Activated T-cell treated with anti-CD3 and anti-CD28 coated beads for 48 hours (primary cell): ENCODE measurements around the gene CSPG4.
"Not testable (repeated sequence)": the region's sequence is repeated elsewhere in the genome, so short reads cannot be mapped to it uniquely, and the experiment has no call there.

ENCODE experiments used
- DNase-seq: peaks from one replicate; pipeline ENCODE4 v3.0.0-alpha.2; 2020; ENCODE audit warnings: low read depth

Gene CSPG4

DNA sequence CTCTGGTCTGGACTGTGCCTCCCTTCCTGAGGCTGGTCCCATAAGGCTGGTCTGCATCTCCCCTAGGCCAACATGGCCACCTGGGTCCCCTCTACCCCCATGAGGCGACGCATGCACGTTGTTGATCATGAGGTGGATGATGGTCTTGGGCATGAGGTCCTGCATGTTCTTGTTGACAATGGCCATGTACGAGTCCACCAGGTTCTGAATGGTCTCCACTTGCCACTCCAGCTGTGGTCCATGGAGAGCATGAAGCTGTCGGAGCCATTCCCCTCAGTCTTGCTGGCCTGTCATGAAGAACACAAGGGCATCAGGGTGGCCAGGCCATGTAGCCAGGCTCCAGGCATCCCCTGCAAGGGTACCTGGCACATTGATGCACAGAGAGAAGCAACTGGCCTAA lies 27.1 kb upstream of the CSPG4 start:
- DNase-seq = no peak

DNA sequence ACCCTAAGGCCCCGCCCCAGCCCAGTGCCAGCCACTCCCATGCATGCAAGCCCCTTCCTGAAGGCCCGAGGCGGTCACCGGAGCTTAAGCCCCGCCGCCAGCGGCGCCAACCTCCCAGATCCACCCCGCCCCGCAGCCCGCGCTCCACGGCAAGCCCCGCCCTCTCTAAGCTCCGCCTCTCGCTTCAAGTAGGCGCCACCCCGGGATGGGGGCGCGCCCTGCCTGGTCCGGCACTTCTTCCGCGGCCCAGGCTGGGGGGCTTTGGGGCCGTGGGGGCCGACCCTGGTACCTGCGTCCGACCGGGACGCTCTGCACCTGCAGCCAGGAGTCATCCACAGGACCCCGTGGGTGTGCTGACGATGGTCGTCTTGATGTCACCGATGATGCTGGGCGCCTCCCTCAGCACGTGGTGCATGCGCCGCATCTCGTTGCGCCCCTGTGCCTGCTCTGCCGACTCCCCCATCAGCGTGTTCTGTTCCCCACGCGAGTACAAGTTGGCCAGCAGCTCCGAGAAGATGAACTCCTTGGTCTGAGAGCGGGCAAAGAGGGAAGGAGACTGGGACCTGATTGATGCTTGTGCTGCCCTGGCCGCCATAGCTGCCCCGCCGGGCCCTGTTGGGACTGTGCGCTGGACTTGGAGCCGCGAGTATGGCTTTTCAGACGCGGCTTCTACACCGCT lies 26.1 kb upstream of the CSPG4 start:
- peak; percentile 84 for DNase-seq

DNA sequence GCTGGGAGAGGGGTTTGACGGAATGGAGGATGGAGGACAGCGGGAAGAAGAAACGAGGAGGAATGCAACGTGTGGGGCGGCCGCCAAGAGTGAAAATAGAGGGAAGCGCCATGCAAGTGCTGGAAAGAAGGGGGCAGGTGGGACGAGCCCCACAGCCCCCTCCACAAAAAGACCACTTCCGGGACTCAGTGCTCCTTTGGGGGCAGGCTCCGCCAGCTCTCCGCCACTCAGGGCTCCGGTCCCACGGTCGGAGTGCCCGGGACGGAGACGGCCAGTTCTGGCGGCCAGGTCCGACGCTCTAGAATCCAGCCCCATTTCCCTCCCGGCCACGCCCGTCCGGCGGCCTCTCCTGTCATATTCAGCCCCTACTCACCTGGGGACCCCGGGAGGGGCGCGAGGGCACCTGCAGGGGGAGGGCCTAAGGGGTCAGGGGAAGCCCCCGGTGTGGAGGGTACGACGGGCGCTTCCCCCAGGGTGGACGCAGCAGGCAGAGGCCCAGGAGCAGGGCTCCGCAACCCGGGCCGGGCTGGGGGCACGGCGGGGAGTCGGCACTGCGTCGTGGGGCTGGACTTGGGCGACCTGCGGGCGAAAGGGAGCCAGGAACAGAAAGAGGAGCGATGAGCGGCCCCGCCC lies 25.5 kb upstream of the CSPG4 start:
- DNase-seq = no peak

DNA sequence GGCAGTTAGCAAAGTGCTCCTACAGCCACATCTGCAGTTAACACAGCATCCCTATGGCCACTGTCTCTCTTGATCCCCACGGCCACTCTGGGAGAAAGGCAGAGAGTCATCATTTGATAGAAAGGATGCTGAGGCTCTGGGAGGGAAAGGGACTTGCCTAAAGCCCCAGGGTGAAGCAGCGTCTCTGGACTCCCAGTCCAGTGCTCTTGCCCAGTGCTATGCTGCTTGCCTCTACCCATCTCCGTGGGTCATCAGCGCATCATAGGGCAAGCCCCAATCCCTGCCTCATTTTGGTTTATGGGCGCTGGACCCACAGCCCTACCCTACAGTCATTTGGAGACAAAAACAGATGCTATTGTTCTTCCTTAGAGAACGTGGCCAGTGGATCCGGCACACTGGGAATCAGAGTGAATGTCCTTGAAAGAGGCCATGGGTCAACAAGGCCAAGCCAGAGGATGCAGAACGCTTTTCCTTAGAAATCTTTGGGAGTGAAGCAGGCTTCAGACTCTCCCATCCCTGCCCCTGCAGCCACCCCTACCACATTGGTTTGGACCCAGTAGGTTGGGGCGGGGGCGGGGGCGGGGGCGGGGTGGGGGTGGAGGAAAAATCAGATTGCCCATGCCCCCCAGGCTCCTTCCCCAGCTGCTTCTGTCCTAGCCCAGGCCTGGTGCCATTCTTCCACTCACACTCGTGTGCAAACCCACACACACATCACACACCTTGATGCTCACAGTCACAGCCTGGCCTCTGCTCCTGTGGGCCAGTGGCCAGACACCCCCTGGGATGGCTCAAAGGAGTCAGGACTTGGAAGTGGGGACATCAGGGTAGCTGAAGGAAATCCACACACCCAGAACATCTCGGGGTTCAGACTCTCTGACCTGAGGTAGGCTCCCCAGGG lies 24.7 kb upstream of the CSPG4 start:
- not testable (repeated sequence) for DNase-seq

DNA sequence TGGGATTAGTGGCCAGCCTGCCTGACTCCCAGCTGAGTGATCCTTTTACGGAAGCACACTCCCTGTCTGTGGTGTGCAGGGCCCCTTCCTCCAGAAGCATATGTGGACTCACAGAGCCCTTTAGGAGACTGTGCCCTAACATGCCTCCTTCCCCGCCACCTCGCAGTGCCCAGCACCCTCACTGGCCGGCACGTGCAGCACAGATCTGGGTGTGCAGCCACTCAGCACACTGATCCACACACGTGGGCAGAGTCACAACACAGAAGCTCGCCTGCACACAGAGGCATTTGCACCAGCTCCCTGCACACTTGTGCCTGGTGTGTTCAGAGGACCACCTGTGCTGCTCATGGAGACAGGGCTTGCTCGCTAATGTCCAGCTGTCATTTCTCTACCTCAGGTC lies 23.6 kb upstream of the CSPG4 start:
- DNase-seq = no peak

DNA sequence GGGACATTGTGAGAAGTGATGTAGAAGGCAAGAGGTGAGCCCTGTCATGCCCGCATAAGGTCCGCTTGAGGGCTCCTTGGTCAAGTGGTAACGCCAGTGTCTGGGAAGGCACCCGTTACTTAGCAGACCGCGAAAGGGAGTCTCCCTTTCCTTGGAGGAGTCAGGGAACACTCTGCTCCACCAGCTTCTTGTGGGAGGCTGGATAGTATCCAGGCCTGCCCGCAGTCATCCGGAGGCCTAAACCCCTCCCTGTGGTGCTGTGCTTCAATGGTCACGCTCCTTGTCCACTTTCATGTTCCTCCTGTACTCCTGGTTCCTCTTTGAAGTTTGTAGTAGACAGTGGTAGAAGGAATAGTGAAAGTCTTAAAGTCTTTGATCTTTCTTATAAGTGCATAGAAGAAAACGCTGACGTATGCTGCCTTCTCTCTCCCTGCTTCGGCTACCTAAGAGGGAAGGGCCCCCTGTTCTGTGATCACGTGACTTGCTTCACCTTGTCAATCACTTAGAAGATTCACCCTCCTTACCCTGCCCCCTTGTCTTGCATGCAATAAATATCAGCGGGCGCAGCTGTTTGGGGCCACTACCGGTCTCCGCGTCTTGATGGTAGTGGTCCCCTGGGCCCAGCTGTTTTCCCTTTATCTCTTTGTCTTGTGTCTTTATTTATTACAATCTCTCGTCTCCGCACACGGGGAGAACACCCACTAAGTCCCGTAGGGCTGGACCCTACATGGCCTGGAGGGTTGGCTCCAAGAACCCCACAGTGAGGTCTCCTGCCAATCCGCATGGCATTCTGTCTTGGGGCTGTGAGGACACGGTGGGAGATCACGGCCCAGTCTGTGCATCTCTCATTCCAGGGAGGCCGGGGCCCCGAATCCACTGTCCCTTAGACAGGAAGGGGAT lies 22.5 kb upstream of the CSPG4 start:
- DNase-seq = not testable (repeated sequence)

DNA sequence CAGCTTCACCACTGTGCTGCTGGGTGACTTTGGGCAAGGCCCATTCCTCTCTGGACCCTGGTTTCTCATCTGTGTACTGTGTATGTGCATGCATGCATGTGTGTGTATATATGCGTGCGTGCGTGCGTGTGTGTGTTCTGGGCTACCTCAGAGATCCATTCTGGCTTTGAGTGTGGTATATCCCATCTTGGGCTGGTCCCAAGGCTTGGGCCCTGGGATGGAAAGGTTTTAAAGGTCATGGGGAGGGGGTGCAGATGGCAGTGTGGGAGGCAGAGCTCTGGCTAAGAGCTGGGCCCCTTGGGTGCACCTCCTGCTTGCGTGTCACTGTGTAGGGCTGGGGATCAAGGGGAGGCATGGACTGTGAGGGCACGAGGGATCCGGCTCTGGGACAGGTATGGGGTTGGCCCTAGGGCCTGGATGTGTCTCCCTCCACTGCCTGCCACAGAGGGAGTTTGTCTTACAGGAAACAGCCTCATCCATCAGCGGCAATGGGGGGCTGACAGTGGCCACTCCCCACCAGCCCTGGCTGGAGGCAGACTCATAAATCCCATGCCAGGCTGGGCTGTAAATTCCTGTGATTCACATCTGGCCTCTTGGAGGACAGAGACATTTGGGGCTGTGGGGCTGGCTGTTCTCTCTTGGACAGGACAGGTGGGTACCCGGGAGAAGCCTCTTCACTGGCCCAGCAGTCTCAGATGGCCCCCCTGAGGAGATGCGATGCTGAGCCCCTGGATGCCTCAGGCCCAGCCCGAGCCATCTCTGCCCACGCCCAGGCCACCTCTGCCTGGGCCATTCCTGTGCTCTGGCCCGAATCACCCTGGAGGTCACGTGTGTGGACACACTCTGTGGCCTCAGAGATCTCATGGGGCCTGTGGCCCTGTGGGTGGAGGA lies 21.4 kb upstream of the CSPG4 start:
- DNase-seq = no peak

DNA sequence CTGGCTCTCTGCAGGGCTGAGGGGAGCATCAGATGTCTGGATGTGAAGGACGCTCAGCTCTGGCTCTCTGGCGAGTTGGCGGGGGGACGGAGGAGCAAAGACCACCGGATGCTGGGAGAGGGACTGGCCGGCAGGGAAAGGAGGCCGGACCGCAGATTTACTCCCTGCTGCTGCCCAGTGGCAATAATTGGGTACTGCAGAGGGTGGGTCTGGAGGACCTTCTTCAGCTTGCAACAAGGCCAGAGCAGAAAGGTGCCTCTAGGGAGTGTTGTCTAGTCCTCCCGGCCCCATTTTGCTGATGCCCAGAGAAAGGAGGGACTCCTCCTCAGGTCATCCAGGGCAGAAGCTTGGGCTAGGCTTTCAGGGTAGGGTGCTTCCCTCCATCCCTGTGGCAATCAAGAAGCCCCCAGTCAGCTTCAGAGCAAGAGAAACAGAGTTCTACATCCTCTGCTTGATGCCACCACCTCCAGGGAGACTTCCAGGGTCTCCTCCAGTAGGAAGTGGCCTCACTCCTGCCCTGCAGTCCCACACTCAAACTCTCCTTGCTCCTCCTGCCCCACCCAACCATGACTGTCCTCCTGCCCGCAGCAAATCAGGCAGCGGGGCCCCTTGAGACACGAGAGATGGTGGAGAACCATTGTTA lies 20.3 kb upstream of the CSPG4 start:
- DNase-seq = peak; percentile 42

DNA sequence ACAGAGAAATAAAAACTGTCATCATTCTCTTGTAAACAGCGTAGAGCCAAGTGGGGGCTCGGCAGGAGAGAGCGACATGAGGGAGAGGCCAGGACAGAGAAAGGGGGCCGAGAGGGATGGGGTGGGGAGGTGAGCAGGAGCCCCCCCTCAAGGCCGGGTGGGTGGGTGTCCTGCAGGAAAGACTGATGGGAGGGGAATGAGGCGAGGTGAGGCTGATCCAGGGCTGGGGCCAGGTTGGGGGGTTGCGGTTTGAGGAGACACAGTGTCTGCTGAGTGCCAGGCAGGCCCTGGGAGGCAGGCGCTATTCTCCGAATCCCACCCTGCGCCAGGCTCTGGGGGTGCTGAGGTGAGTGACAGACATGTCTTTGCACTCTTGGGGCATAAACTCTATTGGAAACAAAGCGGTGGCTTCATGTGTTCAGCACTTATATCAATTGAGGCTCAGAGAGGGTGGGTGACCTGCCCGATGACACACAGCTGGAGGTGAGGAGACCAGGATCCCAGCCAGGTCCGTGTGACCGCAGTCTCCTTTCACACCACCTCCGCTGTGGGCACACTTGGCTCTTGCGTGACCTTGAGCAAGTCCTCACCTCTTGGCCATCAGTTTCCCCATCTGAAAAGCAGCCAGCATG lies 19.6 kb upstream of the CSPG4 start:
- no peak for DNase-seq

DNA sequence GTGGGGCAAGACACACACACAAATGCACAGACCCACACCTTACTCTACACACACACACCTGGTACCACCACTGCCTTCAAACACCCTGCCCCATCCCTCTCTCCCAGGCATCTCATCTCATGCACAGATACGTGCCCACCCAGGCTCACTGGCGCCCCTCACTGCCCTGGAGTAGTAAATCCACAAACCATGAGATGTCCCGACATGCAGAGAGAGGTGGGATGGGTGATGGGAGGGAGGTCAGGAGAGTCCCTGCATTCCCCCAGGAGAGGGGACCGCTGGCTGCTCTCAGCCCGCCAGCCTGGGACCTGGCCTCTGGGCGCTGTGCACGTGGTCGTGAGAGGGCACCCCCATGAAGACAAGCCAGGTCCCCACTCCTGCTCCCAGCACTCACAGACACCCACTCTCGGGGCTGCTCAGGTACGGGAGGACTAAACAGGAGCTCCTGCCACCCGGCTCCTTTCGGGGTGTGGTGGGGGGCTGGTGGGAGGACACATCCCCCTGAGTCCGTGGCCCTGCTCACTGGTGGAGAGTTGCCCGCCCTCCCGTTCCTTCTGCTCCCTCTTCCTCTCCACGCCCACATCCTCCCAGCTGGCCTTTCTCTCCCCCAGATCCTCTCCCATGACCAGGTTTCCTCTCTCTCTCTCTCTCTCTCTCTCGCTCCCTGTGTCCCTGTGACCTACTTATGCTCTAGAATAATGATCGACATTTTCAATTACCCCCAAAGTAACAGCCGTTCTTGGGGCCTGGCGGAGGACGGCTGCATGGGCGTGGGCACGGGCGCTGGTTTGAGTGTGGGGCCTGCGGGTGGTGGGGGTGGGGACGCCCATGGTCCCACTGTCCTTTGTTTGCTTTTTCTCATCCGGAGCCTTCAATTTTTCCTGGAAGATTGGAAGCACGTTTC lies 18.9 kb upstream of the CSPG4 start:
- DNase-seq = no peak

DNA sequence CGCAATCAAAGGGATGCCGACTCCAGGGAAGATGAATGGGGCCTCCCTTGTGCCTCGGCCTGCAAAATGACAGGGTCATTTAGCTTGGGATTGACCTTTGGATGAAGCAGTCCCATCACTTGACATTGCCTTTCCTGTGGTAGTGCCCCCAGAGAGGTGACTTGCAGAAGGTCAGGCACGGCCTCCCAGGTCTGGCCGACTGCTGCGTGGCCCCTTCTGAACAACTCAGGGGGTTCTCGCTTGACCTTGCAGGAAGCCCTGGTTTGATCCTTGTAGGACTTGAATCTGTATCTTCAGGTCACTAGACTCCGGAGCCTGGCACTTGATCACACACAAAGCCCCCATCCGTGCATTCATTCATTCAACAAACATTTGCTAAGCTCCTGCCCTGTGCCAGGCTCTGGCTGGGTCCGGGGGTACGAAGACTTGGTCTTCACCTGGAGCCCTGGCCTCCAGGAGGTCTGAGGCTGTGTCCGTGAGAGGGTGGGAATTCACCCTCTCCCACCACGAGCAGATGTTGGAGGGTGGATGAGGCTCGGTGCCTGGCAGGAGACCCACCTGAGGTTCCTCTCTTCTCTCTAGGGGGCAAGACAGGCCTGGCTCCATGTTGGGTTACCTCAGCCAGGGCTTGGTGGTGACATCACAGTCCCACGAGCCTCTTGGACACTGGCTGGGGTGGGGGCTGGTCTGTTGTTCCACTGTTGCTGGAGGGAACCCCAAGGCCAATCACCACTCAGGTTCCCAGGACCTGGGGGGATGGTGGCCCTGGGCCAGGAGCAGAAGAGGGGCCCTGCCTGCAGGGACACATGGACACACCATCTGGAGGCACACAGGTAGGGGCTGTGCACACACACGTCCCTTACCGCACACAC lies 18.0 kb upstream of the CSPG4 start:
- DNase-seq = not testable (repeated sequence)

DNA sequence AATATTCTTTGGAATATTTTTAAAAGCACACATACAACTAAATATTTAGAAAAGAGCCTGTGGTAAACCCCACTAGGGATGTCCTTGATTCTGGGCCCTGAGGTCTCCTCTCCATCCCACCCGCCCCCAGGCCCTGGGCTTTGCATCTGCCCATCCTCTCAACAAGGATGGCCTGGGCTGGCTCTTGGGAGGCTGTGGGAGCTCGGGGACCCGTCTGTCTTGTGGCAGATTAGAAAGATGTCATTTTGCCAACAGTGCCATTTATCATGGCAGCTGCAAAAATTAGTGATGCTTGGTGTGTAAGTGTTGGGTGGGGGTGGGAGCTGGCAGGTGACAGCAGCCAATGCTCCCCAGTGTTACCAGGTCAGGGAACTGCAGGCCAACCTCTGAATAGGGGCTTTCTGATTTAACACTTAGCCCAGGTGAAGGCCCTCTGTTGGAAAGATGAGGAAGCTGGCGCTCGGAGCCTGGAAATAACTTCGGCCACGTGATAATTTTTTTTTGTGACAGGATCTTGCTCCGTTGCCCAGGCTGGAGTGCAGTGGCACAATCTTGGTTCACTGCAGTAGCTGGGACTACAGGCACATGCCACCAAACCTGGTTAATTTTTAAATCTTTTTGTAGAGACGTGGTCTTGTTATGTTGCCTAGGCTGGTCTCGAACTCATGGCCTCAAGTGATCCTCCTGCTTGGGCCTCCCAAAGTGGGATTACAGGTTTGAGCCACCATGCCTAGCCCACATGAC lies 16.9 kb upstream of the CSPG4 start:
- no peak for DNase-seq

DNA sequence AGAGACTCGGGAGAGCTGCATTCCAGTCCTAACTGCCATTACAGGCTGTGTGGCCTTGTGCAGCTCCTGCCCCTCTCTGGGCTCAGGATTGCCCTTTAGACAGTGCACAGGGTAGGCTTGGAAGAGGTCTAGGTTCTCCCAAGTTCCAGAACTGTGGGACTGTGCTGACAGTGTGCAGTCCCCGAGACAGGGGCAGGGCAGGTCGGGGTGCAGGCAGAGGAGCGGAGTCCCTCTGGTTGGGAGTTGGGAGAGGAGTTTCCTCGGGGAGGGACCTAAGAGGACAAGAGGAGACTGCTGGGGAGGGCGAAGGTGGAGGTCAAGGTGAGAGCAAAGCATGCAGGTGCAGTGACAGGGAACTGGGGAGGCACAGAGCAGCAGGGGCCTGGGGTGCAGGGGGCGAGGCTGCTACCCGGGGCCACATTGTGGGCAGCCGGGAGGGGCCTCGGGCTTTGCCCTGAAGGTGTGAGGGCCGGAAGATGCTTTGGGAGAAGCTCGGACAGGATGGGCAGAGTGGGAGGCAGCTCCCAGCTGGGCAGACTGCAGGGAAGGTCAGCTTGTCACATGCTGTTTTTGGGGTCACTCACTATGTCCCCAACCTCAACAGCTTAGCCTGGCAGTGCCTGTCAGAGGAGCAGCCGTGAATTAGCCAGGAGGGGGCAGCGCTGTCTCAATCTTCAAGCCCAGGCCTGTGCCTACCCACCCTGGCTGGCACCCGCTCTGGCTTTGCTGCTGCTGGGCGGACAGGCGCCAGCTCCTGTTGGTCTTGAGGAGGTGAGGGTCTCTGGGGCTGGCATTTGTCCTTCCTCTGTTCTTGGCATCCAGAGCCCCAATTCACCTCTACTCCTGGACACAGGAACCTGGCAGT lies 15.4 kb upstream of the CSPG4 start:
- DNase-seq = peak; percentile 61

DNA sequence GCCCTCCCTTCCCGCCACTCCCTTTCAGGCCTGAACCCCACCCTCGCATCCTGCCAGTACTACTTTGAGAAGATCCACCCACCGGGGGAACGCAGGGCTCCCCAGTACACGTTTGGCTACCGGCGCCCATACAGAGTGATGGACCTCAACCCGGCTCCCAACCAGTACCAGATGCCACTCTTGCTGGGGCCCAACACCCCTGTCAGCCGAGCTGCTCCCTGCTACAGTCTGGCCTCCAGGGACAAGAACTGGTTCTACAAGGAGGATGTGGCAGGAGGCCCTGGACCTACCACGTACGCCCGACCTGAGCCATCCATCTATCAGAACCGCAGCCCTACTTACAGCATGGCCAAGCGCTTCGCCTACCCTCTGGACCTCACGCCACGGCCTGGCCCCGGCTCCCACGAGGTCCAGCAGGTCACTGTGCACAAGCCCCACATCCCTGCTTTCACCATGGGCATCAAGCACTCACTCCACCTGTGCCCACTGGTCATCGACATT lies 14.4 kb upstream of the CSPG4 start:
- no peak for DNase-seq

DNA sequence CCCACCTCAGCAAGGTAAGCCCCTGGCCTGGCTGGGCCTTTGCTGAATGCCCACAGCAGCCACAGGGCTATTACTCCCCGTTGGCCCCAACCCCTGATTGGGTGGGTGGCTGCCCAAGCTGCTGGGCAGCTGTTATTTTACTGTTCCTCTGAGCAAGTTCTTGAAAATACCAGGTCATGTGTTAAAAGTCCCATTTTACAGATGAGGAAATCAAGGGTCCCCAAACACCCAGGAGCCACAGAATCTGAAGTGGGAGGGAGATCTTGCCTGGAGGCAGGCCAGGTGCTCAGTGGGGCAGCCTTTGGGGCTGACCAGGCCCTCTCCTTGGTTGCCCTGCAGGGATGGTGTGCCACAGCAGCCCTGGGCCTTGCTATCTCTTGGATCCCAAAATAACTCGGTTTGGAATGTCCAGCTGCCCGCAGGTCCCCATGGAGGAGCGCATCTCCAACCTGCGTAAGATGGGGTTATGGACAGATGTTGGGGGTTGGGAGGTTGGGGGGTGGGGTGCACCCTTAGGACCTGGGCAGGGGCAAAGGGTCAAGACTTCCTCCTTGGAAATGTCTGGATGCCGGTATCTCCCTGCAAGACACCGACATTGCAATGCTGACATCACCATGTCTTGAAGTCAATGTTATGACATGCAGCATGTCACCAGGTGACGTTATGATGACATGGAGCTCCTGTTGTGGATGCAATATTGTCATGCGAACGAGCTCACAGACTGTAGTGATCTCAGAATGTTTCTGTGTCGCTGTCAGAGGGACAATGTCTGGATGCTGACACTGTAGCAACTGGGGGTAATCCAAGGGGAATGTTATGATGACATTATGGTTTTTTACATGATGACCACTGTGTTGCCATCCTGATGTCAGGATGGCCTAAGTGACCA lies 13.3 kb upstream of the CSPG4 start:
- DNase-seq = no peak
